K562 (cell line): ENCODE results near the gene SCGB2B2. TPM values are rescaled to one million over a fixed set of nuclear protein-coding genes. Genes with fewer than 3 reads are reported as not detected.

ENCODE experiments used
- ATAC-seq: fragments of 200-7000 bp; cut with Tn5 transposase; 3 replicates; pipeline ENCODE4 v1.9.1; 2020; ENCODE audit warnings: moderate library complexity
- BruUV-seq: library from RNA; stranded (reverse); fragments of 400-500 nt; replicated peaks from 2 replicates; lab custom pipeline; 2021; lab: Mats Ljungman, UMichigan
- CTCF ChIA-PET: fragments of 300-600 bp; formaldehyde crosslinking; extraction: SDS; loops from one replicate; lab custom pipeline; 2021; ENCODE audit warnings: low intra/inter-chr PET ratio; lab: Yijun Ruan, JAX
- POLR2A ChIA-PET: fragments of 300-600, 350-650 bp; sonication (Branson Sonifier 250); formaldehyde crosslinking; extraction: SDS; loops from one replicate; lab custom pipeline; 2021; ENCODE audit warnings: antibody characterized with exemption, inconsistent platforms; lab: Yijun Ruan, JAX
- DNase-seq, 4 experiments: peaks; one replicate each; pipeline versions ENCODE4 v3.0.0 to v3.0.0-alpha.2; 2011 to 2018; ENCODE audit warnings: low spot score in 3 of 4, mixed read lengths in 3 of 4; ENCODE audit errors: extremely low read depth in 1 of 4
- FAIRE-seq: peaks from 2 replicates; lab custom pipeline; 2011; peaks lifted over from hg19 to GRCh38; lab: Jason Lieb, UNC
- H2AFZ ChIP-seq: 2 replicates; pipeline ENCODE4 v1.6.0; 2011; ENCODE audit warnings: low read depth, low read length, control low read depth, inconsistent platforms
- H3K27ac ChIP-seq: fragments of 200-600 bp; 3 replicates; pipeline ENCODE4 v1.8.0; 2011; ENCODE audit warnings: low read depth, mild to moderate bottlenecking, control low read depth, inconsistent platforms, low read length, moderate library complexity, mixed read lengths; ENCODE audit errors: extremely low read depth
- H3K27me3 ChIP-seq, 2 experiments: fragments of 300-600 bp in 1 of 2; 2 replicates in 1 of 2; 3 replicates in 1 of 2; pipeline versions ENCODE4 v1.6.0 to v1.8.0; 2011; ENCODE audit warnings: inconsistent platforms in 2 of 2, low read length in 2 of 2, mild to moderate bottlenecking in 1 of 2, mixed read lengths in 1 of 2, moderate library complexity in 1 of 2; ENCODE audit not compliant: control insufficient read depth in 2 of 2, insufficient read depth in 2 of 2
- H3K36me3 ChIP-seq: fragments of 300-600 bp; 3 replicates; pipeline ENCODE4 v1.8.0; 2011; ENCODE audit warnings: mild to moderate bottlenecking, low read length, inconsistent platforms; ENCODE audit not compliant: control insufficient read depth, insufficient read depth
- H3K4me1 ChIP-seq, 2 experiments: fragments of 200-600 bp in 1 of 2; replicated peaks in 1 of 2; 2 replicates in 1 of 2; 3 replicates in 1 of 2; pipeline versions ENCODE4 v1.5.1 to v1.8.0; 2011; ENCODE audit warnings: inconsistent platforms in 2 of 2, low read length in 2 of 2, mild to moderate bottlenecking in 1 of 2, mixed read lengths in 1 of 2, moderate library complexity in 1 of 2; ENCODE audit not compliant: control insufficient read depth in 2 of 2, insufficient read depth in 2 of 2
- H3K4me2 ChIP-seq: 2 replicates; pipeline ENCODE4 v1.6.1; 2011; ENCODE audit warnings: low read length, control low read depth, inconsistent platforms, mixed read lengths; ENCODE audit not compliant: insufficient read depth
- H3K4me3 ChIP-seq: fragments of 200-600 bp; sonication (generic), shearing (Covaris generic); 2 replicates; pipeline ENCODE4 v1.5.1; 2016; ENCODE audit warnings: control low read depth, inconsistent platforms
- H3K79me2 ChIP-seq: fragments of 200-600 bp; 3 replicates; pipeline ENCODE4 v1.8.0; 2011; ENCODE audit warnings: low read length, inconsistent platforms; ENCODE audit not compliant: control insufficient read depth, insufficient read depth
- H3K9ac ChIP-seq, 2 experiments: 2 replicates each; pipeline versions ENCODE4 v1.6.0 to v1.6.1; 2011; ENCODE audit warnings: low read depth in 2 of 2, low read length in 2 of 2, control low read depth in 1 of 2, inconsistent platforms in 1 of 2, mild to moderate bottlenecking in 1 of 2, mixed read lengths in 1 of 2; ENCODE audit not compliant: insufficient read depth in 1 of 2
- H3K9me1 ChIP-seq: one replicate; pipeline ENCODE4 v1.6.0; 2011; ENCODE audit warnings: inconsistent platforms, mild to moderate bottlenecking, low read length, moderate library complexity; ENCODE audit not compliant: control insufficient read depth, insufficient read depth
- H3K9me3 ChIP-seq: replicated peaks from 2 replicates; pipeline ENCODE4 v1.5.1; 2011; ENCODE audit warnings: low read depth, low read length, inconsistent platforms; ENCODE audit not compliant: control insufficient read depth, insufficient read depth
- H4K20me1 ChIP-seq: replicated peaks from 2 replicates; pipeline ENCODE4 v1.6.1; 2011; ENCODE audit warnings: low read length, inconsistent platforms, mixed read lengths; ENCODE audit not compliant: control insufficient read depth, insufficient read depth
- E2F3 ChIP-seq: fragments of 250-450 bp; sonication (Bioruptor Pico); IDR thresholded peaks from 2 replicates; pipeline ENCODE4 v1.4.0; 2020; ENCODE audit warnings: mild to moderate bottlenecking
- L3MBTL2 ChIP-seq: fragments of 450-650 bp; IDR thresholded peaks from 2 replicates; pipeline ENCODE4 v1.6.1; 2016; ENCODE audit warnings: mild to moderate bottlenecking, moderate library complexity
- NR1H2 ChIP-seq: sonication (generic); formaldehyde crosslinking; IDR thresholded peaks from 2 replicates; pipeline ENCODE4 v1.4.0; 2020; ENCODE audit warnings: mild to moderate bottlenecking, missing genetic modification reagents
- PRPF4 ChIP-seq: fragments of 200-400 bp; formaldehyde crosslinking; IDR thresholded peaks from one replicate; pipeline ENCODE4 v1.6.1; 2017; ENCODE audit warnings: low read length, low read depth, mild to moderate bottlenecking; ENCODE audit not compliant: insufficient read depth, poor library complexity, severe bottlenecking
- PTTG1 ChIP-seq: fragments of 450-650 bp; IDR thresholded peaks from 2 replicates; pipeline ENCODE4 v1.6.1; 2016; ENCODE audit warnings: low read depth, mild to moderate bottlenecking, missing genetic modification characterization, missing compliant biosample characterization
- SOX6 ChIP-seq: fragments of 450-650 bp; IDR thresholded peaks from 2 replicates; pipeline ENCODE4 v1.6.1; 2014; ENCODE audit warnings: mild to moderate bottlenecking
- TAF9B ChIP-seq: fragments of 450-650 bp; IDR thresholded peaks from 2 replicates; pipeline ENCODE4 v1.6.1; 2018; ENCODE audit warnings: mild to moderate bottlenecking; ENCODE audit not compliant: partially characterized antibody
- WGBS: fragments of 100-300 bp; shearing (Covaris generic); methylation state at CpG from one replicate; pipeline ENCODE4 v1.1.6; 2016; ENCODE audit warnings: low coverage, mixed read lengths; ENCODE audit not compliant: insufficient coverage; ENCODE audit errors: missing lambda C conversion rate; 5-methylcytosine and 5-hydroxymethylcytosine counted together
- in situ Hi-C: fragments of 300-500 bp; cut with MboI; formaldehyde crosslinking; loops from 4 replicates; pipeline ENCODE4 v1.15.0; 2018; ENCODE audit warnings: inconsistent platforms, mixed read lengths
- intact Hi-C: fragments of 100-400 bp; cut with micrococcal nuclease; formaldehyde crosslinking; loops from 2 replicates; pipeline ENCODE4 v1.14.2; 2022
- polyA plus RNA-seq, 8 experiments: library from polyadenylated mRNA; depleted of rRNA in 4 of 8; stranded (reverse) in 5 of 8; unstranded in 3 of 8; fragments of >200 nt; fragmentation: Nextera tagmentation in 2 of 8; fragmentation: Illumina TruSeq in 1 of 8; extraction: Ambion mirVana in 2 of 8; extraction: Trizol in 1 of 8; gene quantifications; 2 replicates each; pipeline versions ENCODE4 v1.2.1 to v1.2.3, GENCODE V29; 2011 to 2014; ENCODE audit warnings: inconsistent platforms in 1 of 8, missing spikeins in 1 of 8
- total RNA-seq, 7 experiments: library from RNA; depleted of rRNA in 6 of 7; stranded (reverse); fragments of >200 nt in 6 of 7; fragmentation: Illumina TruSeq in 2 of 7; extraction: Trizol in 2 of 7; gene quantifications; 2 replicates each; pipeline versions ENCODE4 v1.2.1 to v1.2.3, GENCODE V29; 2011 to 2021; ENCODE audit warnings: low replicate concordance in 1 of 7
- TF ChIP-seq, protein P1 (sequence below): fragments of 450-650 bp; IDR thresholded peaks from 2 replicates; pipeline ENCODE4 v1.6.1; 2016
- TF ChIP-seq, protein P2 (sequence below): fragments of 450-650 bp; conservative IDR thresholded peaks from 2 replicates; pipeline ENCODE4 v1.6.1; 2016; ENCODE audit warnings: missing genetic modification characterization, low read depth, mild to moderate bottlenecking, control low read depth, missing compliant biosample characterization

The SCGB2B2 gene
- total and polyA plus RNA-seq, 9 of the 15 experiments (the other 6 are each of a cell fraction or from before 2014, with no cell fraction given): not detected

DNA sequence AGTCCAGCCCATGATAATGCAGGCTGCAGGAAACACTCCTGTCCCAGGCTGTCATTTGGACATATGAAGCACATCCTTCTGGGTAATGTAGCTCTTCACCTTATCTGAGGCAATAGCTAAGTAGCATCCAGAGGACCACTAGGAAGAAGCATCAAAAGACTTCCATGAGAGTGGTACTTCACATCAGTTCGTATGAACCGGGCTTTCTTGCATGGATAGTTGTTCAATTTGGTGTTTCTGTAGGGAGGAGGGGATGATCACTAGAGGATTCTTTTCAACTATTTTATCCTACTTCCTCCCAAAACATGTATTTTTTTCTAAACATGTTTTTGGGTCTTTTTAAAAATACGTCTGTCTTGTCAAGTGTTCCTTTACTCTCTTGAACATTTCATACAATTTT is 13.4 kb upstream of the SCGB2B2 start:
- no peaks in the 10 kb centered on the region for H3K9me1 ChIP-seq
- DNase-seq: no peak
- BruUV-seq: no TSS peak
- ChIA-PET CTCF (no interaction called here), POLR2A (no interaction called here)
- intact Hi-C loops: no loop called here
- H4K20me1 ChIP-seq: no peaks in the 10 kb centered on the region
- H3K4me3 ChIP-seq: no peak overlapping the region
- 0% methylated on average over 3 of the region's 3 CpGs for WGBS
- no peak overlapping the region for H3K9ac ChIP-seq
- H2AFZ ChIP-seq: no peak overlapping the region
- TF ChIP-seq, protein P1, sequence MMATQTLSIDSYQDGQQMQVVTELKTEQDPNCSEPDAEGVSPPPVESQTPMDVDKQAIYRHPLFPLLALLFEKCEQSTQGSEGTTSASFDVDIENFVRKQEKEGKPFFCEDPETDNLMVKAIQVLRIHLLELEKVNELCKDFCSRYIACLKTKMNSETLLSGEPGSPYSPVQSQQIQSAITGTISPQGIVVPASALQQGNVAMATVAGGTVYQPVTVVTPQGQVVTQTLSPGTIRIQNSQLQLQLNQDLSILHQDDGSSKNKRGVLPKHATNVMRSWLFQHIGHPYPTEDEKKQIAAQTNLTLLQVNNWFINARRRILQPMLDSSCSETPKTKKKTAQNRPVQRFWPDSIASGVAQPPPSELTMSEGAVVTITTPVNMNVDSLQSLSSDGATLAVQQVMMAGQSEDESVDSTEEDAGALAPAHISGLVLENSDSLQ: no peak
- TF ChIP-seq PTTG1 (tag) (no peak), L3MBTL2 (no peak), TAF9B (no peak), PRPF4 (no peak), E2F3 (CRISPR knock-in tag) (no peak), NR1H2 (CRISPR knock-in tag) (no peak), SOX6 (no peak)
- TF ChIP-seq, protein P2, sequence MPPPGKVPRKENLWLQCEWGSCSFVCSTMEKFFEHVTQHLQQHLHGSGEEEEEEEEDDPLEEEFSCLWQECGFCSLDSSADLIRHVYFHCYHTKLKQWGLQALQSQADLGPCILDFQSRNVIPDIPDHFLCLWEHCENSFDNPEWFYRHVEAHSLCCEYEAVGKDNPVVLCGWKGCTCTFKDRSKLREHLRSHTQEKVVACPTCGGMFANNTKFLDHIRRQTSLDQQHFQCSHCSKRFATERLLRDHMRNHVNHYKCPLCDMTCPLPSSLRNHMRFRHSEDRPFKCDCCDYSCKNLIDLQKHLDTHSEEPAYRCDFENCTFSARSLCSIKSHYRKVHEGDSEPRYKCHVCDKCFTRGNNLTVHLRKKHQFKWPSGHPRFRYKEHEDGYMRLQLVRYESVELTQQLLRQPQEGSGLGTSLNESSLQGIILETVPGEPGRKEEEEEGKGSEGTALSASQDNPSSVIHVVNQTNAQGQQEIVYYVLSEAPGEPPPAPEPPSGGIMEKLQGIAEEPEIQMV (tag): no peak
- TF ChIP-seq, all 486 proteins: peak for 0
- Histone ChIP-seq H3K4me1 (no peaks in the 10 kb centered on the region; a peak in 2 of 5 replicates), H3K9me3 (no peaks in the 10 kb centered on the region), H3K79me2 (no peaks in the 10 kb centered on the region), H3K4me2 (no peak overlapping the region), H3K27ac (no peak overlapping the region), H3K27me3 (peaks cover 0 to 9% of the 10 kb centered on the region in 2 experiments; a peak in 3 of 5 replicates), H3K36me3 (no peaks in the 10 kb centered on the region)
- no peak for FAIRE-seq
- ATAC-seq: no peak
- in situ Hi-C loops: no loop called here
